Fibroblast of lung (primary cell): ENCODE results near the gene PSMG4. TPM values are rescaled to one million over a fixed set of nuclear protein-coding genes. Genes with fewer than 3 reads are reported as not detected.

Experiments used
- DNase-seq, 2 donors: peaks; one replicate each; pipeline versions ENCODE4 v3.0.0 to v3.0.0-alpha.2; 2010; ENCODE audit warnings: low read depth in 2 of 2
- H2AFZ ChIP-seq: 2 replicates; pipeline ENCODE4 v1.5.1; 2012; ENCODE audit warnings: low read length, control low read depth, inconsistent platforms
- H3K27ac ChIP-seq: 2 replicates; pipeline ENCODE4 v1.5.1; 2011; ENCODE audit warnings: low read length, control low read depth; ENCODE audit not compliant: insufficient read depth
- H3K27me3 ChIP-seq: 2 replicates; pipeline ENCODE4 v1.5.1; 2011; ENCODE audit warnings: mild to moderate bottlenecking, low read length; ENCODE audit not compliant: control insufficient read depth, insufficient read depth
- H3K36me3 ChIP-seq: 2 replicates; pipeline ENCODE4 v1.5.1; 2011; ENCODE audit warnings: low read length; ENCODE audit not compliant: control insufficient read depth, insufficient read depth
- H3K4me1 ChIP-seq: 2 replicates; pipeline ENCODE4 v1.5.1; 2011; ENCODE audit warnings: low read length; ENCODE audit not compliant: control insufficient read depth, insufficient read depth; ENCODE audit errors: extremely low read depth
- H3K4me2 ChIP-seq: 2 replicates; pipeline ENCODE4 v1.5.1; 2011; ENCODE audit warnings: low read length, control low read depth; ENCODE audit not compliant: insufficient read depth; ENCODE audit errors: extremely low read depth
- H3K4me3 ChIP-seq, 4 experiments: fragments of 200-600 bp in 1 of 4; sonication (generic) in 1 of 4; replicated peaks in 1 of 4; 2 replicates each; pipeline ENCODE4 v1.5.1; 2011 to 2016; ENCODE audit warnings: low read length in 4 of 4, low read depth in 3 of 4, mild to moderate bottlenecking in 3 of 4, control low read depth in 2 of 4, inconsistent platforms in 1 of 4, mixed read lengths in 1 of 4; ENCODE audit not compliant: insufficient read depth in 1 of 4; ENCODE audit errors: control extremely low read depth in 1 of 4
- H3K79me2 ChIP-seq: 2 replicates; pipeline ENCODE4 v1.5.1; 2012; ENCODE audit warnings: mild to moderate bottlenecking, low read length, inconsistent platforms; ENCODE audit not compliant: control insufficient read depth, insufficient read depth
- H3K9ac ChIP-seq: 2 replicates; pipeline ENCODE4 v1.5.1; 2011; ENCODE audit warnings: mild to moderate bottlenecking, low read length, control low read depth; ENCODE audit not compliant: insufficient read depth
- H3K9me3 ChIP-seq: 2 replicates; pipeline ENCODE4 v1.5.1; 2012; ENCODE audit warnings: low read depth, low read length; ENCODE audit not compliant: control insufficient read depth, insufficient read depth
- H4K20me1 ChIP-seq: 2 replicates; pipeline ENCODE4 v1.5.1; 2011; ENCODE audit warnings: low read length; ENCODE audit not compliant: control insufficient read depth, insufficient read depth; ENCODE audit errors: extremely low read depth
- EZH2 ChIP-seq: IDR thresholded peaks from 2 replicates; pipeline ENCODE4 v1.5.1; 2012; ENCODE audit warnings: low read length, control low read depth, mild to moderate bottlenecking; ENCODE audit errors: missing control alignments
- polyA plus RNA-seq, 2 donors: library from polyadenylated mRNA; depleted of rRNA in 1 of 2; stranded (reverse) in 1 of 2; unstranded in 1 of 2; fragments of >200 nt; gene quantifications; 2 replicates each; pipeline ENCODE4 v1.2.1, GENCODE V29; 2011 to 2012; ENCODE audit warnings: missing spikeins in 1 of 2
- total RNA-seq: library from RNA; depleted of rRNA; stranded (reverse); fragments of >200 nt; gene quantifications from 2 replicates; pipeline ENCODE4 v1.2.1, GENCODE V29; 2014
- TF ChIP-seq, protein P1 (sequence below), 2 donors: IDR thresholded peaks in 1 of 2; conservative IDR thresholded peaks in 1 of 2; 1 replicate in 1 of 2; 2 replicates in 1 of 2; pipeline ENCODE4 v1.5.1; 2011 to 2012; ENCODE audit warnings: low read length in 2 of 2, control low read depth in 1 of 2, inconsistent platforms in 1 of 2, low read depth in 1 of 2, mild to moderate bottlenecking in 1 of 2

The PSMG4 gene
- total and polyA plus RNA-seq, 2 donors (not counting 1 experiment from before 2014, with no cell fraction given), result 12.5 to 34.2 TPM

DNA sequence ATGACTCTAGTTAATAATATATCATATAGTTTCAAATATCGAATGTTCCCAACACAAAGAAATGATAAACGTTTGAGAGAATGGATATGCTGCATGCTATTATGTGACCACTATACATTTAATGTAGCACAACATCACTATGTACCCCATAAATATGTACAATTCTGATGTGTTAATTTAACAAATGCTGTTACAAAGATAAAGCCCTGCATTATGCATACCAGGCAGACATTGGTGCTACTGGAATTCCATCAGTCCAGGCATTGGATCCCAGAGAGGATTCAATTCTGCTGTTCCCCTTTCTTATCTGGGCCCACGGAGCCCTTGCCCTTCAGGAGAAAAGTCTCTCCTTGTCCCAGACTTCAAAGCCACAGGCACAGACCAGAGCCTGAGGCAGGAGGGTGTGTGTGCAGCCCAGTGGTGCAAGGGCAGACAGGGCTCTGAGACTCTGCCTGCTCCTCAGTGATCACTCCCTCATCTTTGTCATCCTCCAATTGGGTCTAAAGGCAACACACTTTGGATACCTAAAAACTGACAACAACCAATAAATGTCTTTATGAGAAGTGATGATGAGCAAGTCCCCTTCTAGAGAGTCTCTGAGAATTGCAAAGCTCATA is 45.2 kb downstream of the PSMG4 start:
- Histone ChIP-seq H3K27me3 (no peaks in the 10 kb centered on the region), H3K36me3 (no peaks in the 10 kb centered on the region), H3K27ac (no peak overlapping the region), H3K9me3 (no peaks in the 10 kb centered on the region), H3K4me3 (no peak overlapping the region), H3K4me2 (no peak overlapping the region), H3K9ac (no peak overlapping the region), H2AFZ (no peak overlapping the region), H3K4me1 (no peaks in the 10 kb centered on the region), H4K20me1 (no peaks in the 10 kb centered on the region), H3K79me2 (no peaks in the 10 kb centered on the region)
- TF ChIP-seq, protein P1, sequence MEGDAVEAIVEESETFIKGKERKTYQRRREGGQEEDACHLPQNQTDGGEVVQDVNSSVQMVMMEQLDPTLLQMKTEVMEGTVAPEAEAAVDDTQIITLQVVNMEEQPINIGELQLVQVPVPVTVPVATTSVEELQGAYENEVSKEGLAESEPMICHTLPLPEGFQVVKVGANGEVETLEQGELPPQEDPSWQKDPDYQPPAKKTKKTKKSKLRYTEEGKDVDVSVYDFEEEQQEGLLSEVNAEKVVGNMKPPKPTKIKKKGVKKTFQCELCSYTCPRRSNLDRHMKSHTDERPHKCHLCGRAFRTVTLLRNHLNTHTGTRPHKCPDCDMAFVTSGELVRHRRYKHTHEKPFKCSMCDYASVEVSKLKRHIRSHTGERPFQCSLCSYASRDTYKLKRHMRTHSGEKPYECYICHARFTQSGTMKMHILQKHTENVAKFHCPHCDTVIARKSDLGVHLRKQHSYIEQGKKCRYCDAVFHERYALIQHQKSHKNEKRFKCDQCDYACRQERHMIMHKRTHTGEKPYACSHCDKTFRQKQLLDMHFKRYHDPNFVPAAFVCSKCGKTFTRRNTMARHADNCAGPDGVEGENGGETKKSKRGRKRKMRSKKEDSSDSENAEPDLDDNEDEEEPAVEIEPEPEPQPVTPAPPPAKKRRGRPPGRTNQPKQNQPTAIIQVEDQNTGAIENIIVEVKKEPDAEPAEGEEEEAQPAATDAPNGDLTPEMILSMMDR (conservative IDR thresholded peaks at IDR 0.05 in 1 of 2, IDR thresholded peaks at IDR 0.05 in 1 of 2; ENCODE audit: low read depth in 1 of 2, low read length in 2 of 2), result no peak
- no peak for TF ChIP-seq EZH2
- no peak for DNase-seq

GRCh38 chr6:3304500-3305215 is 45.9 kb downstream of the PSMG4 start:
- Histone ChIP-seq H3K4me2 (no peak overlapping the region), H3K79me2 (no peaks in the 10 kb centered on the region), H2AFZ (no peak overlapping the region), H3K4me3 (no peak overlapping the region), H3K27me3 (no peaks in the 10 kb centered on the region), H3K9me3 (no peaks in the 10 kb centered on the region), H3K4me1 (no peaks in the 10 kb centered on the region), H3K27ac (no peak overlapping the region), H3K36me3 (no peaks in the 10 kb centered on the region), H4K20me1 (no peaks in the 10 kb centered on the region), H3K9ac (no peak overlapping the region)
- no peak for DNase-seq
- TF ChIP-seq, protein P1 (conservative IDR thresholded peaks at IDR 0.05 in 1 of 2, IDR thresholded peaks at IDR 0.05 in 1 of 2; ENCODE audit: low read depth in 1 of 2, low read length in 2 of 2), result no peak
- TF ChIP-seq EZH2, result no peak

- DNase-seq, result no peak
- Histone ChIP-seq H2AFZ (no peak overlapping the region), H3K36me3 (no peaks in the 10 kb centered on the region), H3K4me3 (no peak overlapping the region), H3K4me2 (no peak overlapping the region), H4K20me1 (no peaks in the 10 kb centered on the region), H3K79me2 (no peaks in the 10 kb centered on the region), H3K9ac (no peak overlapping the region), H3K27me3 (no peaks in the 10 kb centered on the region), H3K27ac (no peak overlapping the region), H3K4me1 (no peaks in the 10 kb centered on the region), H3K9me3 (no peaks in the 10 kb centered on the region)
- TF ChIP-seq, protein P1 (conservative IDR thresholded peaks at IDR 0.05 in 1 of 2, IDR thresholded peaks at IDR 0.05 in 1 of 2; ENCODE audit: low read depth in 1 of 2, low read length in 2 of 2), result no peak
- TF ChIP-seq EZH2, result no peak
Observed at GRCh38 chr6:3305216-3305565, 46.4 kb downstream of the PSMG4 start.
